ENCODE data around the gene PARD3B. TPM values are rescaled to one million over a fixed set of nuclear protein-coding genes. Genes with fewer than 3 reads are reported as not detected.

Gene PARD3B
- total RNA-seq, 4 donors from 2014 or later, result 32.8 to 69.6 (median 47.3) TPM

DNA sequence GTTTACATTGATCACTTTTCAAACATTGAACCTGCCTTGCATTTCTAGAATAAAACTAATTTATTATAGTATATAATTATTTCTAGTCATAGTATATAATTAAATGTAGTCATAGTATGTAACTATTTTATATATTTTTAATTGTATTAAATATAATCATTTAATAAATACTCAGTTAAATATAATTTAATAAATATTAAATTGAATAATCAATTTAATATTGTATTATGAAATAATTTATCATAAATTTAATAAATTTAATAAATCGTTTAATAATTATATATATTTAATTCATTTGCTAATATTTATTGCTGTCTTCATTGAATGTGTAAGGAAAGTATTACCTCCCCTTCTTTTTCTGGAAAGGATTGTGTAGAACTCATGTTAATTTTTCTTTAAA lies 911.4 kb downstream of the PARD3B start:
- TF ChIP-seq, protein P1, sequence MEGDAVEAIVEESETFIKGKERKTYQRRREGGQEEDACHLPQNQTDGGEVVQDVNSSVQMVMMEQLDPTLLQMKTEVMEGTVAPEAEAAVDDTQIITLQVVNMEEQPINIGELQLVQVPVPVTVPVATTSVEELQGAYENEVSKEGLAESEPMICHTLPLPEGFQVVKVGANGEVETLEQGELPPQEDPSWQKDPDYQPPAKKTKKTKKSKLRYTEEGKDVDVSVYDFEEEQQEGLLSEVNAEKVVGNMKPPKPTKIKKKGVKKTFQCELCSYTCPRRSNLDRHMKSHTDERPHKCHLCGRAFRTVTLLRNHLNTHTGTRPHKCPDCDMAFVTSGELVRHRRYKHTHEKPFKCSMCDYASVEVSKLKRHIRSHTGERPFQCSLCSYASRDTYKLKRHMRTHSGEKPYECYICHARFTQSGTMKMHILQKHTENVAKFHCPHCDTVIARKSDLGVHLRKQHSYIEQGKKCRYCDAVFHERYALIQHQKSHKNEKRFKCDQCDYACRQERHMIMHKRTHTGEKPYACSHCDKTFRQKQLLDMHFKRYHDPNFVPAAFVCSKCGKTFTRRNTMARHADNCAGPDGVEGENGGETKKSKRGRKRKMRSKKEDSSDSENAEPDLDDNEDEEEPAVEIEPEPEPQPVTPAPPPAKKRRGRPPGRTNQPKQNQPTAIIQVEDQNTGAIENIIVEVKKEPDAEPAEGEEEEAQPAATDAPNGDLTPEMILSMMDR (IDR thresholded peaks at IDR 0.05; ENCODE audit: low read depth), result no peak

DNA sequence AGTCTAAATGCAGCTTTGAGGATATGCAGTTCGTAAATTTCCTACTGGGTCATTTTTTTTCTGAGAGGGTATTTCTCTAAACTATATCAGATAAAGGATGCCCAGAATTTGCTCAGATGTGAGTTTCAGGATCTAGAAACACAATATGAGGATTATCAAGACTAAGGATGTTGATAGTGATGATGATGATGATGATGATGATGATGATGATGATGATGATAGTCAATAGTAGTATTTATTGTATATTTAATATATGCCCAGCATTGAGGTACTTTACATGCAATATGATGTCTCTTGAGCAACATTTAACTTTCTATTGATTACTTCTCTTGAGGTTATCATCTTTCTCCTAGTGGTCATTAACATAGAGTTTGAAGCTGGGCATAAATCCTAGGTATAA lies 914.9 kb downstream of the PARD3B start:
- TF ChIP-seq, protein P1 (IDR thresholded peaks at IDR 0.05; ENCODE audit: low read depth), result no peak

DNA sequence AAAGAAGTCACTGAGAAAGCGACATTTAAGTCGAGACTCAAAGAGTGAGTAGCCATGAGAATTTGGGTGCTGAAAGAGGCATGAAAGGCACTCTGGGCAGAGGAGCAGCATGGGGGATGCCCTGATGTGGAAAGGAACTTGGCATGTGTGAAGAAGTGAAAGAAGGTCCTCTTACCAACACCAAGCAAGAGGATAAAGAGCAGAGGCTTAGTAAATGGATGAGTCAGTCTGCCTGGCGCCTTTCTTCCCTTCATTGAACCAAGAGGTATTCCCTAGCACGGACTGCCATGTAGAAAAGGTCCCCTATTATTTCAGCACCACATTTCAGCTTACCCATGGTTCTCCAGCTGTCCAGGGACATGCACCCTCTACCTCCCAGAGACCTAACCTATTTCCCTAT lies 915.9 kb downstream of the PARD3B start:
- TF ChIP-seq, protein P1 (IDR thresholded peaks at IDR 0.05; ENCODE audit: low read depth), result no peak

DNA sequence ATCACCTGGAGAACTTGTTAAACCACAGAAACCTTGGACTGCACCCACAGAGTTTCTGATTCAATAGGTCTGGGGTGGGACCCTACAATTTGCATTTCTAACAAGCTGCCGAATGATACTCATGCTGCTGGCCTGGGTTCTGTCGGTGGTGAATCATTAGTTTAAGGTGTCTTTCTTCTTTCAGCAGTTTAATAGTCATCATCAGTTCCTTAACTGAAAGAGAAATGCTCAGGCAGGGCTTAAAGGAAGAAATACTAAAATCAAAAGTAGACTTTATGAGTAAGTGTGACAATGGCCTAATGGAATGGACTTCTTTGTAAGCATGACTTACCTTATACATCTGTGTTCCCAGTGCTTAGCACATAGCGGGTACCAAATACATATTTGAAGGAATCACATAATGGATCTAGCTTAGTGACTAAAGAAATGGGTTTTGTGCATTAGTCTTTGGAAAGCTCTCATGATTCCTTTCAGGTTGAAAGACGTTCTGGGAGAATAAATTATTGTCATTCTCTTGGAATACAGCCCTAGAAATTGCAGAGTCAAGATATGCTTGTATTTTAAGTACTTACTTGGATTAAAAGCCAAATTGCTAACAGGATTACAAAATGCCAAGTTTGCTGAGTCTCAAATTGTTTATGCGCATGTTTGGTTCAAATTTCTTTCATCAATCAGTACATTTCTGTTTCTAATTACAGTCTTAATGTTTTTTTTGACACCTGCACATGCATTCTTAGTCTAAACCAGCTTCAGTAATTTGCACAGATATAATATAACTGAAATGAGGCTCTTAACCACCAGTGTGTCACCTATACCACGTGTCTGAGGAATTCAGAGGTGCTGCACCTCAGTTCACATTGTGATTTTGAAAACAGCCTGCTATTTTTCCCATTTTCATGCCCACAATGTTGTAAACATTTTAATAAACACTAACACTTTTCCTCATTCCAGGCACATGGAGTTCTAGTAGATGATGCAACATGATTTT lies 916.7 kb downstream of the PARD3B start:
- TF ChIP-seq, protein P1 (IDR thresholded peaks at IDR 0.05; ENCODE audit: low read depth), result no peak

DNA sequence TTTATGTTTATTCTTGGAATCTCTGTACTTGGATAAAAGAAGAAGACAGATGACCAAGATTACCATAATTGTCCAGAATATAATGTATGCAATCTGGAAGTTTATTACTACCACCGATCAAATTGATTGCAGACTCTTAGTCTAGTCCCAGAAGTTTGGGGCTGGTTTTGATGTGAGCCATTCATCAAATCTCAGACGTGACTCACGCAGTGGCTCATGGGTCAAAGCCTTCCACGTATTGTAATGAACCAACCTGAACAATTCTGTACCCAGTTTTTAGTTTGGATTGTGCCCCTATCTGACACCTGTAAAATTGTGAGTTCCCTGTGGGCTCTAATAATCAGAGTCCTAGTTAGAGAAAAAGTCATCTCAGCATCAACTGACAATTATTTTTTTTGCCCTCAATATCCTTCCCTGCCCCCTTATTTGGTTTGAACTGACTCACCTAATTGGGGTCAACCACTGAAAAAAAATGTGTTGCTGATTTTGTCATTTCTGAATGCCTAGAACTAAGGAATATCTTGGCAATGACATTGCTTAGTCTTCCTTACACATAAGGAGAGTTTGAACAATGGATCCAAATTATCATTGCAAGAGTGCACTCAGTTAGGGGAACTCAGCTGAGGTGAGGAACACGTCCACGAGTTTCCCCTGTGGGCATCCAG lies 917.5 kb downstream of the PARD3B start:
- TF ChIP-seq, protein P1 (IDR thresholded peaks at IDR 0.05; ENCODE audit: low read depth), result no peak

DNA sequence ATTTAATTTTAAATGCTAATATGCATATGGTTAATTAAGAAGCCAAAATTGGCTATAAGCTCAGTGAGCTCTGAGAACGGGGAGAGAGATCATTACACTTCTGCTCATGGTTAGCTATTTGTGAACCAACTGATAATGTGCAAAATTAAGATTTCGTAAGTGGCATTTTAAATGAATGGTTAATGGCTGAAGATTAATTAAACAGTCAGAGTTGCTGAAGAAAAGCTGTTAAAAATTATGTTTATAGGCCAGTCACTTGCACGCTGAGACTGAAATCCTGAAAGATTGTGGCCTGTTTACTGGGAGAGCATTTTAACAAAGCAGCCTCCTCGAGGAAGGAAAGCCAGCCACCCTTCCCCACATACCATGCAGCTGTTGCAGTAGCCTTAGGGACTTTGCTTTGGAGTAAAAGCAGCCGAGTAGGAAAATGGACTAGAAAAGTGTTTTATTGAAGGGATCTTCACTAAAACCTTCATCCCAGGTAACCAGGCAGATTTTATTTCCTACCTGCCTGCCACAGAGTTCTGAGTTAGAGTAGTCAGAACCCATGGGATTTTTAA lies 918.3 kb downstream of the PARD3B start:
- TF ChIP-seq, protein P1 (IDR thresholded peaks at IDR 0.05; ENCODE audit: low read depth), result no peak

DNA sequence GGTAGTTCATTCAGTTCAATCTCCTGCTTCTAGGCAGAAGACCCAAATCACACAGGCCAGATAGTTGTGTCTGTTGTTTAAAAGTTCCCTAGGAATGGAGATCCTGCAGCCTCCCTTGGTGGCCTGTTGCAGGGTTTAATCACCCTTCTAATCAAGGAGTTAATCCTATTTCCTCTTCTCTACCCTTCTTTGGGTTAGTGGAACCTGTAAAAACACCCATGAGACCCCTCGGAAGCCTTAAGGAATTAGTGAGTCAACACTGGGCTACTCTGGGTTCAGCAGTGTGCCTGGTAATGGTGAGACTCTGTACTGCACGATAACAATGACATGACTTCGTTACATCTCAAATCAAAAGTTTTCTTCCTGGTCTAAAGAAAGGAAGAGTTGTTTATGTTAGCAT lies 919.4 kb downstream of the PARD3B start:
- TF ChIP-seq, protein P1 (IDR thresholded peaks at IDR 0.05; ENCODE audit: low read depth), result no peak

Measured in subcutaneous adipose tissue (tissue), 4 donors.